GM12872 (cell line): ENCODE data around the gene STEAP1B.
A peak's percentile ranks its signal among the peaks of the same experiment; 100 is the strongest.

Source experiments
- CTCF ChIP-seq: IDR thresholded peaks from 3 replicates; pipeline ENCODE4 v1.5.1; 2011; ENCODE audit warnings: low read depth, mild to moderate bottlenecking, low read length, moderate library complexity; ENCODE audit not compliant: insufficient read depth

STEAP1B gene

GRCh38 chr7:22542254-22542653 is 42.3 kb upstream of the STEAP1B start:
- no peak for TF ChIP-seq CTCF

GRCh38 chr7:22541789-22542188 is 41.8 kb upstream of the STEAP1B start:
- TF ChIP-seq CTCF, result no peak

GRCh38 chr7:22523478-22524352 is 23.7 kb upstream of the STEAP1B start:
- TF ChIP-seq CTCF, result peak; percentile 21; the same call in 1 of the 3 replicates

- TF ChIP-seq CTCF, result 0 out of 3 replicates have a peak, but pooled peaks have one; percentile 17
Measured at GRCh38 chr7:22504519-22504918, 4.5 kb upstream of the STEAP1B start.

GRCh38 chr7:22501336-22501735 is 1.3 kb upstream of the STEAP1B start:
- TF ChIP-seq CTCF, result peak; percentile 19; the same call in 1 of the 3 replicates

GRCh38 chr7:22499044-22499443 is 944 bp downstream of the STEAP1B start:
- TF ChIP-seq CTCF, result no peak

- TF ChIP-seq CTCF, result peak; percentile 86
Measured at GRCh38 chr7:22488643-22489462, 11.1 kb downstream of the STEAP1B start.
